ENCODE results near the gene MDH1B. TPM values are rescaled to one million over a fixed set of nuclear protein-coding genes. Genes with fewer than 3 reads are reported as not detected.

The MDH1B gene
- total RNA-seq, 1 donor from 2014 or later = 0.15 TPM

DNA sequence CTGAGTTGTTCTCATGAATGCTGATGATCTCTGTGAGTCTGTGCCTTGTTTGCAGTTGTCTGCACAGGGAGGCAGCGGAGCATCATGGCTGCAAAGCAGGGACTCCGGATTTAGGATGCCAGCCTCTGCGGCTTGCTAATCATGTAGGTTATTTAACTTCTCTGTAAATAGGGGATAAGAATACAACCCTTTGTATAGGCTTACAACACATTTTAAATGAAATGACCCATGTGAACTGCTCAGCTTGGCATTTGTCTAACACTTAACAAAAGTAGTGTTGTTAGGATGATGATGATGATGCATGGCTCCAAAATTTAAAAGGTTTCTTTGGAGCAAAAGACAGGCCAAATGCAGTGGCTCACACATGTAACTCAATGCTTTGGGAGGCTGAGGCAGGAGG is 66.3 kb downstream of the MDH1B start:
- intact Hi-C loops (cut with micrococcal nuclease) = loop anchor here (10.0 kb wide), 1 partner anchor 286 kb away; no protein-coding TSS in a partner anchor

DNA sequence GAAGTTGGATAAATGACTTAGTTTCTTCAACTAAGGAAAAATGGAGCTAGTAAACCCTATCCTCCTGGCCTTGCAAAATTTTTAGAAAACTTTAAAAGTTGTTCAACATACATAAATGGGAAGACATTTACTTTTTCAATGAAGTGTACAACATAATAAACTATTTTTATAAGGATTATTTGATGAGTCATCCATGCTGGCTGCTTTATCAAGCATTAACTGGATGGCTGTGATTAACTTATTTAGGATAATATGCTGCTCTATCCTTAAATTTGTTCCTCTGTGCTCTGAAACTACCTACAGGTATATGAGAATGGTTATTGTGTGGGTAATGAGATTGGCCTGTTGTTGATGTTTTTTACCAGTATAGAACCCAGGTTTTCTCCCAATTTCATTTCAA is 68.2 kb downstream of the MDH1B start:
- intact Hi-C loops (cut with micrococcal nuclease) = loop anchor here (10.0 kb wide), 1 partner anchor 288 kb away; no protein-coding TSS in a partner anchor

GRCh38 chr2:206693399-206694137 is 71.6 kb downstream of the MDH1B start:
- intact Hi-C loops (cut with micrococcal nuclease) = loop anchor here (1.0 to 10.0 kb wide), 7 partner anchors 74 to 1379 kb away; partner anchors contain the start of genes FASTKD2 and MDH1B

DNA sequence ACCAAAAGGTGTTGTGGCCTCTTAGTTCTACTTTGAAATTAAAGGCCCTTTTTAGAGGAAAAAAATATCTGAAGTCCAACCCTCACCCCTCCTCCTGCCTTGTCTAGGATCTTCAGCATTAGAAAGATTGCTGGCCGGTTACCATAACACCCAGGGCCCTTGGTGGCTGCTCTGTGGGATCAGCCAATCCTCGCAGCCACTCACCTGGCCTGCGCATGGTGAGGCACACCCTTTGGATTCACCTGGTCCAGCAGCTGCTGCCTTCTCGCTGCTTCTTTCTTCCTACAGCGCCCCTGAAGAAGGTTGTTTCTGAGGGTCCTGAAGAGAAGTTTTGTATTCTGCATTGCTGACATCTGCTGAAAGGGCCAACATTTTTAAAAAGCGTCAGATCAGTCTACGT is 72.2 kb downstream of the MDH1B start:
- intact Hi-C loops (cut with micrococcal nuclease) = loop anchor here (1.0 to 10.0 kb wide), 7 partner anchors 74 to 1379 kb away; partner anchors contain the start of genes FASTKD2 and MDH1B

DNA sequence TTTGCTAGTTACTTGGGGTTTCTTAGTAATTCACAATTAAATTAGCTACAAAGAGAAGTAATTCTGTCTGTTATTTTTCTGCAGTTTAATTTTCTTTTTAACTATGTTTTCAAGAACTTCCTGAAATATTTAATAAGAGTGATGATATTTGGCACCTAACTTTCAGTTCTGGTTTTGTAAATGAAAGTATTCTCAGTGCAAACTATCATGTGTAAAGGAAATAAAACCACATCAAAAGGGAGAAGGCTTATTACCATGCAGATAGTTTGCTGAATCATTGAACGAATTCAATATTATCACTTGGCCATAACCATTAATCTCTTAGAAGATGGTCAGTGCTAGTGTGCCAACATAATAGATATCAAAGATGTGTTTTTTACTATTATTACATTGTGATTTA is 76.1 kb downstream of the MDH1B start:
- intact Hi-C loops (cut with micrococcal nuclease) = no loop called here

- intact Hi-C loops (cut with micrococcal nuclease) = no loop called here
Observed at GRCh38 chr2:206688453-206688852, 76.7 kb downstream of the MDH1B start.

Other genes starting within 250 kb of the MDH1B start
- gene FAM237A, start 122.8 kb downstream of the MDH1B start, total RNA-seq = not detected in 2 replicates
- gene DYTN, start 46.9 kb downstream of the MDH1B start, total RNA-seq = not detected in 2 replicates
- gene FASTKD2, start 278 bp upstream of the MDH1B start, total RNA-seq = 24.0 and 25.0 TPM in 2 replicates
- gene CPO, start 174.2 kb upstream of the MDH1B start, total RNA-seq = not detected in 2 replicates